H1 (cell line): ENCODE results near the gene TTC28.

Source experiments
- BCL11A ChIP-seq, 2 experiments: IDR thresholded peaks; one replicate each; pipeline ENCODE4 v1.6.1; 2011; ENCODE audit warnings: low read depth in 2 of 2, low read length in 2 of 2, mild to moderate bottlenecking in 2 of 2
- CEBPB ChIP-seq: IDR thresholded peaks from 2 replicates; pipeline ENCODE4 v1.6.1; 2012; ENCODE audit warnings: low read depth, low read length
- EGR1 ChIP-seq: IDR thresholded peaks from 2 replicates; pipeline ENCODE4 v1.6.1; 2011; ENCODE audit warnings: low read depth, low read length, borderline replicate concordance
- EZH2 ChIP-seq: fragments of 200-600 bp; sonication (generic); IDR thresholded peaks from 2 replicates; pipeline ENCODE4 v1.7.1; 2012; ENCODE audit warnings: low read depth, mild to moderate bottlenecking, moderate library complexity, low read length, inconsistent platforms; ENCODE audit not compliant: severe bottlenecking
- POLR2AphosphoS5 ChIP-seq: IDR thresholded peaks from 2 replicates; pipeline ENCODE4 v1.6.1; 2011; ENCODE audit warnings: low read depth, low read length
- SUZ12 ChIP-seq: fragments of 200-600 bp; sonication (generic); IDR thresholded peaks from 2 replicates; pipeline ENCODE4 v1.6.1; 2012; ENCODE audit warnings: mild to moderate bottlenecking, inconsistent platforms, low read length, moderate library complexity, mixed read lengths
- TAF1 ChIP-seq: IDR thresholded peaks from 2 replicates; pipeline ENCODE4 v1.6.1; 2011; ENCODE audit warnings: mild to moderate bottlenecking, low read depth, low read length
- YY1 ChIP-seq: IDR thresholded peaks from 2 replicates; pipeline ENCODE4 v1.6.1; 2011; ENCODE audit warnings: low read depth, mild to moderate bottlenecking, low read length
- TF ChIP-seq, protein P1 (sequence below), 3 experiments: IDR thresholded peaks; 1 replicate in 2 of 3; 2 replicates in 1 of 3; pipeline versions ENCODE4 v1.5.1 to v1.6.1; 2011; ENCODE audit warnings: low read length in 3 of 3, mild to moderate bottlenecking in 3 of 3, inconsistent platforms in 2 of 3, low read depth in 1 of 3, moderate library complexity in 1 of 3; ENCODE audit not compliant: insufficient read depth in 1 of 3; ENCODE audit errors: control extremely low read depth in 1 of 3

DNA sequence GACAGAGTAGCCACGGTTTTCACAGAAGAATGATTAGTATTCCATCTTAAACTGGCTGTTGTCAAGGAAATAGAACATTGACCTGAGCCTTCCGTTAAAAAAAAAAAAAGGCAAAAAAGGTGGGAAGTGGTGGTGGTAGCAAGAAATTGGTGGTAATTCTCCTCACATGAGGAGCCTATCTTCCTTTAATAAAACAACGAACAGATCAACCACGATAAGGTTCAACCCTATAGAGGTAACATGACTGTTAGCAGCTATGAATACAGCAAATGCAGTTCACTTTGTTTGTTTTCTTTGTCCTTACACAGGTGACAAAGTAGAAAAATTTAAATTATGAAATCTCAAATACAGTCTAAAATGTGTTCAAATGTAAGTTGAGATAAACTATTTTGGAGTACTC lies 181.6 kb downstream of the TTC28 start:
- TF ChIP-seq POLR2AphosphoS5 = no peak
- no peak for TF ChIP-seq EGR1
- TF ChIP-seq EZH2 = no peak
- TF ChIP-seq, protein P1, sequence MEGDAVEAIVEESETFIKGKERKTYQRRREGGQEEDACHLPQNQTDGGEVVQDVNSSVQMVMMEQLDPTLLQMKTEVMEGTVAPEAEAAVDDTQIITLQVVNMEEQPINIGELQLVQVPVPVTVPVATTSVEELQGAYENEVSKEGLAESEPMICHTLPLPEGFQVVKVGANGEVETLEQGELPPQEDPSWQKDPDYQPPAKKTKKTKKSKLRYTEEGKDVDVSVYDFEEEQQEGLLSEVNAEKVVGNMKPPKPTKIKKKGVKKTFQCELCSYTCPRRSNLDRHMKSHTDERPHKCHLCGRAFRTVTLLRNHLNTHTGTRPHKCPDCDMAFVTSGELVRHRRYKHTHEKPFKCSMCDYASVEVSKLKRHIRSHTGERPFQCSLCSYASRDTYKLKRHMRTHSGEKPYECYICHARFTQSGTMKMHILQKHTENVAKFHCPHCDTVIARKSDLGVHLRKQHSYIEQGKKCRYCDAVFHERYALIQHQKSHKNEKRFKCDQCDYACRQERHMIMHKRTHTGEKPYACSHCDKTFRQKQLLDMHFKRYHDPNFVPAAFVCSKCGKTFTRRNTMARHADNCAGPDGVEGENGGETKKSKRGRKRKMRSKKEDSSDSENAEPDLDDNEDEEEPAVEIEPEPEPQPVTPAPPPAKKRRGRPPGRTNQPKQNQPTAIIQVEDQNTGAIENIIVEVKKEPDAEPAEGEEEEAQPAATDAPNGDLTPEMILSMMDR (IDR thresholded peaks at IDR 0.05; ENCODE audit: control extremely low read depth in 1 of 3, insufficient read depth in 1 of 3, low read depth in 1 of 3, low read length in 3 of 3) = no peak
- no peak for TF ChIP-seq SUZ12
- TF ChIP-seq CEBPB = no peak
- no peak for TF ChIP-seq BCL11A (IDR thresholded peaks at IDR 0.05; ENCODE audit: low read depth in 2 of 2, low read length in 2 of 2)
- TF ChIP-seq TAF1 = no peak
- TF ChIP-seq YY1 = no peak
